Posterior vena cava (tissue), 2 donors: ENCODE measurements around the gene SELENOP. TPM values are rescaled to one million over a fixed set of nuclear protein-coding genes. Genes with fewer than 3 reads are reported as not detected.
"Not testable (repeated sequence)": the region's sequence is repeated elsewhere in the genome, so short reads cannot be mapped to it uniquely, and the experiment has no call there.

Experiments
- DNase-seq: peaks from one replicate; pipeline ENCODE4 v3.0.0-alpha.2; 2020; ENCODE audit warnings: low spot score
- intact Hi-C, 2 donors: fragments of 100-400 bp; cut with DNase I; formaldehyde crosslinking; loops; one replicate each; pipeline versions ENCODE4 v1.14.1 to v1.14.2; 2022 to 2023
- long read RNA-seq, 2 donors: library from polyadenylated mRNA; unstranded; transcript quantifications; one replicate each; pipeline ENCODE4 v2.0.0, GENCODE V29; 2020 to 2021
- total RNA-seq, 2 donors: library from RNA; stranded (reverse); fragmentation: NEBNext Ultra II Directional; extraction: Animal tissue kit (Norgen Biotek cat#: 25700); gene quantifications; one replicate each; pipeline ENCODE4 v1.2.1, GENCODE V29; 2021
- donor health status: DM: yes; HTN: yes; CAD: no.
- donor health status: DM: yes; HTN: yes; CAD: no.

SELENOP gene, protein sequence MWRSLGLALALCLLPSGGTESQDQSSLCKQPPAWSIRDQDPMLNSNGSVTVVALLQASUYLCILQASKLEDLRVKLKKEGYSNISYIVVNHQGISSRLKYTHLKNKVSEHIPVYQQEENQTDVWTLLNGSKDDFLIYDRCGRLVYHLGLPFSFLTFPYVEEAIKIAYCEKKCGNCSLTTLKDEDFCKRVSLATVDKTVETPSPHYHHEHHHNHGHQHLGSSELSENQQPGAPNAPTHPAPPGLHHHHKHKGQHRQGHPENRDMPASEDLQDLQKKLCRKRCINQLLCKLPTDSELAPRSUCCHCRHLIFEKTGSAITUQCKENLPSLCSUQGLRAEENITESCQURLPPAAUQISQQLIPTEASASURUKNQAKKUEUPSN
- total RNA-seq, result 100 to 1,000 TPM; 165 to 332 TPM
- long read RNA-seq, donor 1, full-length matches to known transcripts, result 131 of 139 reads
- long read RNA-seq, donor 1, partial matches to known transcripts, result 3 of 139 reads
- long read RNA-seq, donor 1, other reads (novel, unspliced or antisense), result 5 of 139 reads
- long read RNA-seq, donor 2, transcript SELENOP-214 (5 exons, 2,243 nt), result major isoform, 141 of 184 reads
- long read RNA-seq, donor 2, partial matches to known transcripts, result 25 of 184 reads
- long read RNA-seq, donor 2, other reads (novel, unspliced or antisense), result 14 of 184 reads

DNA sequence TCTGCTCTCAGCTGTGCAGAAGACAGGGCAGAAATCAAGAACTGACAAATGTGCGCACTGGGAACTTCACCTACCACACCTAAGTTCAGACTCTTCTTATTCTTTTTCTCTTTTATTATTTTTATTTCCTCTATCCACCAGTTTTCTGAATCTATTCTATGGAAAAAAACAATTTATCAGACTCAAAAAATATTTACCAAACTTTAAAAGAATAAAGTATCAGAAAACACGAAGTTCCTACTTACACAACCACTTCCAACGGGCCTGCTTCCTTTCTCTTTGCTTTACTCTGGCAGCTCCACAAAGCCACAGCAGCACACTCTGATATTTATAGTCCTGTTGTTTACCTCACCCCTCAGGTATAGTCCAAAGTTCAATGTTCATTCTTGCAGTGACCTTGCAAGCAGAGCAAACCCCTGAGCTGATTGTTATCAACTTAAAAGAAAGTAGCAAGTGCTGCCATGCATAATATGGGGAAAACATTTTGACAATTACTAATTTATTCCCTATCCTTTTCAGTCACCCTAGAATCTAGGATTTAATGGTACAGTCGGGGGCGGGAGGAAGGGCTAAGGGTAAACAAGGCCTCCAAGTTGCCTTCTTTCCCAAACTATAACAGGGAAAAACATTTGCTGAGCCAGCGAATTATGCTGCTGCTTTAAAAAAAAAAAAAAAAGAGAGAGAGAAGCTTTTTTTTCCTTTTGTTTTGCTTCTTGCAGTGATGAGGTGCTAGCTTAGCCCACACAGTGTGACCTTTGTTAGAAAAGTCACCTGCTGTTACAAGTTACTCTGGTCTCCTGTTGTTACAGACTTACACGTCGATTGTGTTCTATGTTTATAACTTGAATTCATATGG, at the start of gene SELENOP:
TSS of gene SELENOP (minus strand) at position 302 of the 856 bp plus-strand sequence. CDS start 3,539 bp downstream, outside the sequence.
- no peak for DNase-seq
- intact Hi-C loops, result no loop called here

DNA sequence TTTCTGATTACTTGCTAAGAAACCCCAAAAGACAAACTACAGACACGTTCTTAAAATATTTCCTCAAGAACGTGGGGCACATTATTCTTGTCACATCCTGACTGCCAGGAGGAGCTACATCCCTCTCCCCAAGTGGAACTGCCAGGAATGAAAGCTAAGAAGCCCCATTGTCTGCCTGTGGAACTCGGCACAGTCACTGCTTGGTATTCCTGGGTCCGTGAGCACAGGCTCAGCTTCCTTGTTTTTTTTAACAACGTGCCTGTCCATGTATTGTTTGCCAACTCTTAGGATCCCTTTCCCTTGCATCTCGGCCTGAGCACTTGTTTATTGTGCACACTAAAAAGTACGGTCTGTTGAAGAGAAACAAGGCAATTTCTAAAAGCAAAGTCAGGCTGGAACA, 47.0 kb upstream of the SELENOP start:
- intact Hi-C loops, result no loop called here

DNA sequence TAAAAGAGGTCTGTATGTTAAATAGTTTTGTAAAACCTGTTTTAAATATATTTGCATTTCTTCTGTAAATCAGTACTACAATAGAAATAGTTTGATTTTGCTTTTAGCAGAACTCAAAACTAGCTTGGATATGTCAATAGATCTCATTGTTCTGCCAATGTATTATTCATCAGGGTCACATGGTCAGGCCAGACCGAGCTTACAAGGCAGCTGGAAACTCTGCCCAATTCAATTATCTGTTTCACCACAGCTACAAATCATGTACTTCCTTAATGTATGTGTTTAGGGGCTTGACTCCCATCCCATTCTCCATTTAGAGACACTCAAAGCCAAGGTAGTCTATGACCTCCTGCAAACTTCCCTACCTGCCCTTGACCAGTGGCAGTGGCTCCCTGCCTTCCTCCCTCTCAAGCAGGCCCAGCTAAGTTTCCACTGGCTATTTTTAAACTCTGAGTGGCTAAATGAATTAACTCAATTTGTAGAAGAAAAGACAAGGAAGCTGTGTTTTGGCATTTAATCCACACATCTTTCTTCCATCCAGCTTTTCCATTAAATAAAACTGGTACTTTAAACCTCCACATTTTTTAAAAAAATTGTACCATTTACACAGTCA, 46.4 kb upstream of the SELENOP start:
- no peak for DNase-seq
- intact Hi-C loops, result no loop called here

More for the DNA sequence above, 47.0 kb upstream of the SELENOP start:
- no peak for DNase-seq

DNA sequence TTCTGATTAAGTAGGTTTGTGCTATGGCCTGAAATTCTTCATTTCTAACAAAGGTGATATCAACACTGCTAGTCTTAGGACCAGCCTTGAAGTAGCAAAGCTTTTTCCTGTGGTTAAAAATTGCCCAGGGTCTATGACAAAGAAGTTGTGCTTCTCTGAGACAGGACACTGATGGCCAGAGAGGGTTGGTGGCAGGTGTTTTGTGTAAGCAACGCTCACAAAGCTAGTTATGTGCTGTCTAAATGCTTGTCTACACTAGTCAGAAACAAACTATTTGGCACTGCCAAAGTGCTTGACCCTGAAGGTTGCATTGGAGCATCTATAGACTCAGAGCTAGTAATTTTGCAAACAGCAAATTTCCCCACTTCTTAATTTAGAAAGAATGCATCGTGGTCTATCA, 44.1 kb upstream of the SELENOP start:
- no peak for DNase-seq
- intact Hi-C loops, result no loop called here

DNA sequence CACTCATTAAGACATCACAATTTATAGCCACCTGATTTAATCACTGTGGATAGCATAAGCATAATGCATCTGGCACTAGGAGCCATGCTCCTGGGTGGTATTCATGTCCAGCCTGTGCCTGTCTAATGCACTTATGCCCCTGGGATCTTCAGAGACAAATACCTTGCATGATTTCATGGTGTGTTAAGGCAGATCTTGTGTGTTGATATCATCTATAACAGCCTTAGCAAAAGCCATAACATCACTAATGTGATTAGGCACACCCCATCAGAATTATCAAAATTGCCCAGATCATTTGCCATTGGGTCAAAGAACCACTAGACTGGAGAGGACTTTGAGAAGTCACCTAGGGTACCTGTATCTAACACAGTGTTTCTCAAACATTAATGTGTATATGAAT, 43.7 kb upstream of the SELENOP start:
- no peak for DNase-seq
- intact Hi-C loops, result no loop called here

DNA sequence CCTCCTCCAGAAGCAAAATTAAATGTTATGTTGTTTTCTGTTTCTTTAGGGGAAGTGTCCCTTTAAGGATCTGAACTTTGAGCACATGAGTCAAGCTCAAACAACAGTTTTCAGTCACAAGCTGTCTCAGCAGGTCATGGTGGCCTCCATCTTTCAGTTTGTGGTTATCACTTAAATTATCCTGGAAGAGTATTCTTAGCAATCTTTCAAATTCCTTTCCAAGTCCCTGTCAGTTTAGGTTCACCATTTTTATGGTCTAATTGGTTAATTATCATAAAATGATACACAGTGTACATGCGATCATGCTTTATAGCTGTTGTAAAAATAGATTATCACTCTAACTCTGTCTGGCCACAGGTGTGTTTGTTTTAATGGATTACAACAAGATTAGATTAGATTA, 43.1 kb upstream of the SELENOP start:
- no peak for DNase-seq
- intact Hi-C loops, result no loop called here

DNA sequence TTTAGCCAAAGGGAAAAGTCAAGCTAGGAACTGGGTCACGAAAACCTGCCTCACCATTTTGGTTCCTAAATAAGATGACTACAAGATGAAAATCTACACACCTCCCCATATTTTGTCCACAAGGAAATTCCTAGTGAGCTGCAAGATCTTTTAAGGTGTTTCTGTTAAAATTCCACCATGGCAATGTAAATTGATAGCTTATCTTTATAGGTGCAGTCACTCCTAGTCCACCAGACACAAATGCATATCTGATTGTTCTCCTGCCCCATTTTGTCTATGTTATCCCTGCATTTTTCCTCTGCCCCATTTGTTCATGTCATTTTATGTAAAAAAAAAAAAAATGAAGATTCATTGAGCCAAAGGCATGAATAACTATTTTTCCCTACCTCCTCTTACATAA, 41.1 kb upstream of the SELENOP start:
- intact Hi-C loops, result no loop called here
- no peak for DNase-seq

DNA sequence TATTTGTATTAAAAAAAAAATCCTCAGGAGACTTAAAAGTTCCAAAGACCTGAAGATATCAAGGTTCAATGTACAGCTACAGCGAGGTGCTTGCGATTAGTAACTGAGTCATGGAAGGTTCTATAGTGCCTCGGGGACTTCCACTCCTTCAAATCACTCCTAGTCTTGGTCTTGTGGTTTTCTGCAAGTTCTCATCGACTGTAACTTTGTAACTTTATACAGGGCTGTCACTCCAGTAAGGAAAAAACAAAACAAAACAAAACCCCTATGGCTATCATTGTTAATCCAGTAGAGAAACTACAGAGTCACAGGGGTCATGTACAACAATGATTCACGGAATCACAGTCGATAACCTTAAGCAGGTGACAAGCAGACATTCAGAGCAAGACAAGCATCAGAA, 39.8 kb upstream of the SELENOP start:
- DNase-seq, result no peak
- intact Hi-C loops, result no loop called here

DNA sequence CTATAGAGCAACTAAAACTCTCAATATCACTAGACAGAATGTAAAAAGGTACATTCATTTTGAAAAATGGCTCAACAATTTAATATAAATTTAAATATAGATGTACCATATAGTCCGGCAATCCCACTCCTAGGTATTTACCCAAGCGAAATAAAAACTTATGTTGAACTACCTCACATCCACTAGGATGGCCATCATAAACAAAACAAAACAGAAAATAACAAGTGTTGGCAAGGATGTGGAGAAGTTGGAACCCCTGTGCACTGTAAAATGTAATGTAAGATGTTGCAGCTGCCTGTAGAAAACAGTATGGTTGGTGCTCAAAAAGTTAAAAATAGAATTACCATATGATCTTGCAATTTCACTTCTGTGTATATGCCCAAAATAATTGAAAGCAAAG, 36.9 kb upstream of the SELENOP start:
- DNase-seq, result no peak
- intact Hi-C loops, result no loop called here

DNA sequence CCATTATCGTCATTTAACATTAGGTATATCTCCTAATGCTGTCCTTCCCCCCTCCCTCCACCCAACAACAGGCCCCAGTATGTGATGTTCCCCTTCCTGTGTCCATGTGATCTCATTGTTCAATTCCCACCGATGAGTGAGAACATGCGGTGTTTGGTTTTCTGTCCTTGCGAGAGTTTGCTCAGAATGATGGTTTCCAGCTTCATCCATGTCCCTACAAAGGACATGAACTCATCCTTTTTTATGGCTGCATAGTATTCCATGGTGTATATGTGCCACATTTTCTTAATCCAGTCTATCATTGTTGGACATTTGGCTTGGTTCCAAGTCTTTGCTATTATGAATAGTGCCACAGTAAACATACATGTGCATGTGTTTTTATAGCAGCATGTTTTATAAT, 32.7 kb upstream of the SELENOP start:
- DNase-seq, intact Hi-C loops: not testable (repeated sequence)

DNA sequence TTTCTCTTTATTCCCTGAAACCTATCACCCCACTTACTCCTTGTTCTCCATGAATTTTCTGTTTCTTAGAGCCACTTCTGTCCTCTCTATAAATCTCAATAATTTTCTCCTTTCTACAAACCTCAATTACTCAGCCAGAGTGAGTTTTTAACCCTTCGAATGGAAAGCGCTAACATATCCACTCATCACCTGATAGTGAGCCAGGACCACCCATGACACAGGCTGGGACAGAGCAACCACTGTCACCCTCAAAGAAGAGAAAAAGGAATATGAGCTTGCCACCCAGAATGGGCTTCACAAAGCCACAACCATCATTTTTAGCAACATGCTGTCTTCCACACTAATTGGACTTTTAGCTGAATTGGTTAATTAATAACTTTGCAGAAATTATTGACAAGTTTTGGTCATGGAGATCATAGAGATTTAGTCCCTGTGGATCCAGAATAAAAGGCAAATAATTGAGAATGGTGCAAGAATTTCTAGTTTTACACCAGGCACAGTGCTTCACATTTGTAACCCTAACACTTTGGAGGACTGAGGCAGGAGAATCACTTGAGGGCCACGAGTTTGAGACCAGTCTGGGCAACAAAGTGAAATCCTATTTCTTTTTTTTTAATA, 32.1 kb upstream of the SELENOP start:
- no peak for DNase-seq
- intact Hi-C loops, result no loop called here

DNA sequence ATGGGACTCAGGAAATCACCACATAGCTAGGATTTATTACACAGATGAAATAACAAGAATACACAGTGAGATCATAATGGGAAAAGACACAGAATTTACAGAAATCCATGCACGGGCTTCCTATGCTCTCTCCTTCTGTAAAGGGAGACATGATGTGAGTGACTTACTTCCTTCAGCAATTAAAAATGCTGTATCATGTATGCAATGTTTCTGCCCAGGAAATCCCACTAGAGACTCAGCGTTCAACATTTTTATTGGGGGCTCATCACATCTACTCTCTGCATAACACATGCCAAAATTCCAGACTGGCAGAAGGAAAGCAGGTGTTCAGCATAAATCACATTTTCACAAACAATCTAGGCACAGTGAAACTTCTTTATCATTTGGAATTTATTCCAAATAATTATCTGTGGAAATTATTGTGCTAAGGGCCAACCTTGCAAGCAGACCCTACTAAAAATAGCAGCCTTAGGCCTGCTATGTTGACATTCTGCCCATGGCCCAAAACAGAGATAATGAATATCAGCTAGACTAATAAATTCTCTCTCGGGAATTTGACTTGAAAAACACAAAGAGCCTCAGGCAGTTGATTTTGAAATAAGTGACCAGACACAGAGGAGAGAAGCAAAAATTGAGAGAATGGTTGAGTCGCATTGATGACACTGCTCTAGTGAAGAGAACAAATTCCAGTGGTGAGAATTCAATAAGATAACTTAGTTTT, 31.4 kb upstream of the SELENOP start:
- no peak for DNase-seq
- intact Hi-C loops, result no loop called here

DNA sequence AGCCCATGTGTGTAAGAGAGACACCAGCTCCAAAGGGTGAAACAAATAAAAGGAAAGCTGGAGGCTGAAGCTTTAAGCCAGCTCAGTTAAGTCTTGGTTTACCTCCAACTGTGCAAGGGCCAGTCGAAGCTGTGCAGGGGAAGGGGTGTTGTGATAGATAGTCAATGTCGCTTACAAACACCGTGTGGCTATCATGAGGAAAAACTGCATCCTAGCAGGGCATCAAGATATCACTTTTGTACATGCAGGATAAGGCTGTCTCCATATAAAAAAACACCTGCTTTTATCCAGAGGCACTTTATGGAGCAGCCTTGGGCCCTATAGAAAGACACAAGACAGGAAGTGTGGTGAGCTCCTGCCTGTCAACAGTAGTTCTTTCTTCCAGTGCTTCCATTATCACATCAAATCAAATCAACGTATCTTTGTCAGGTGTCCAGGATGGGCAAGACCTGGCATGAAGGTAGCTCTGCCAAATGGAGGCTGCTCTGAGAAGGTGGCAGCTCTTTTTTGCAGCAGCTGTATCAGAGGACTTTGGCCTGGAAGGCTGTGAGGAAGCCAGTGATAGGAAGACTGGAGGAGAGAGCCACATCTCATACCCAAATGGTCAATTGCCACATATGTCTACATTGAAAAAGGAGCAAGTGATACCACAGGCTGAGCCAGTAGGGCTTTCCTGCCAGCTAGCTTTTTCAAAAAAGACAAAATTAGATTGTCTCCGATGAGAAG, 29.3 kb upstream of the SELENOP start:
- intact Hi-C loops, result no loop called here
- DNase-seq, result no peak

DNA sequence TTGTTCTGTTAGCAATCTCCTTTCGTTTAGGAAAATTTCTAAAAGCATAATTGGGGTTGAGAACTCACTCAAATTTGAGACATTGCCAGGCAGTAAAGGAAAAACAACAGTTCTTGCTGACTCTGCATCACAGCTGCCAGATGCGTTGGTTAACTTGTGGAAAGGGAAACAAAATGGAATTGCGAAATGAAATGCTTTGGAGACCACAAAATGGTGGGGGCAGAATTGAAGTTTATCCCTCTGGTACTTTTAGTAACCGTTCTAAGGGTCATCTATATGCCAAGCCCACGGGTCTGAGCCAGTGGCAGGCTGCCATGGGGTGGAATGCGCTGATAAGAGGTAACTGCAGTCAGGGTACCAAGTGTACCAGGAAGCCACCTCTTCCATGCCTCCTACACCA, 28.6 kb upstream of the SELENOP start:
- intact Hi-C loops, result no loop called here
- peak; percentile 88 for DNase-seq

DNA sequence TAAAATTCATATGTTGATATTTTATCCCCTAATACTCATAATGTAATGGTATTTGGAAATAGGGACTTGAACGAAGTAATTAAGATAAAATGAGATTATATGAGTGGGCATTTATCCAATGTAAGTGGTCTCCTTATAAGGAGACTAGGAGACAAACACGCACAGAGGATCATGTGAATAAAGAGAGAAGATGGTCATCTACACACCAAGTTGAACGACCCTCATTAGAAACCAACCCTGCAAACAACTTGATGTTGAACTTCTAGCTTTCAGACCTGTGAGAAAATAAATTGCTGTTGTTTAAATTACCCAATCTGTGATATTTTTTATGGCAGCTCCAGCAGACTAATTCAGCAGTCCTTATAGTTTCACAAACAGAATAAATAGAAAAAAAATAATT, 27.5 kb upstream of the SELENOP start:
- no peak for DNase-seq
- intact Hi-C loops, result no loop called here

DNA sequence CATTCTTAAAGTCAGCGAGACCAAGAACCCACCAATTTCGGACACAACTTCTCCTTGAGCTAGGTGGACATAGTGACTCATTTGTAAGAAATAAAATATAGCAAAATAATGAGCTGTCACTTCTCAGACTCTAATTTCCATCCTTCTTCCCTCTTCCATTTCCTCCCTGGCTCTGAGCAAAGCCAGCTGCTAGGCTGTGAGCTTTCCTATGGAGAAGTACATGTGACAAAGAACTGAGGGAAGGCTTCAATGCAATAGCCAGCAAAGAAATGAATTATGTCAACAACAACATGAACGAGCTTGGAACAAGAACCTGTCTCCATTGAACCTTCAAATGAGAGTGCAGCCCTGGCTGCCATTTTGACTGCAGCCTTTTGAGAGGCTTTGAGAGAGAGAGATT, 25.9 kb upstream of the SELENOP start:
- intact Hi-C loops, result no loop called here
- DNase-seq, result no peak

DNA sequence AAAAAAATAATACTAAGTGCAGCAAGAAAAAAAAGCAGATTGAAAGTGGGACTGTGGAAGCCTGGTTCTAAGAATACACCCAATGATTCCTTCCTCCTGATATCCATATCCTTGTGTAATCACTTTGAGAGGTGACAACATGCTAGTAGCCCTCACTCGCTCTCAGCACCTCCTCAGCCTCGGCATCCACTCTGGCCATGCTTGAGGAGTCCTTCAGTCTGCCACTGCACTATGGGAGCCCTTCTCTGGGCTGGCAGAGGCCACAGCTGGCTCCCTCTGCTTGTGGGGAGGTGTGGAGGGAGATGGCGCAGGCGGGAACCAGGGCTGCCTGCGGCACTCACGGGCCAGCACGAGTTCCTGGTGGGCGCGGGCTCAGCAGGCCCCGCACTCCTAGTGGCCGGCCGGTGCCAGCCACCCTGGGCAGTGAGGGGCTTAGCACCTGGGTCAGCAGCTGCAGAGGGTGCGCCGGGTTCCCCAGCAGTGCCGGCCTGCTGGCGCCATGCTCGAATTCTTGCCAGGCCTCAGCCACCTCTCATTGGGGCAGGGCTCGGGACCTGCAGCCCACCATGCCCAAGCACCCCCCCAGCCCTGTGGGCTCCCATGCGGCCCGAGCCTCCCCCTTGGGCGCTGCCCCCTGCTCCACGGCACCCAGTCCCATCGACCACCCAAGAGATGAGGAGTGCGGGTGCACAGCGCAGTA, 24.5 kb upstream of the SELENOP start:
- intact Hi-C loops, result no loop called here

More for the DNA sequence above, 24.5 kb upstream of the SELENOP start:
- no peak for DNase-seq
